Right ventricle myocardium superior (tissue), 1 donor: ENCODE measurements around the gene MIA2. TPM values are rescaled to one million over a fixed set of nuclear protein-coding genes. Genes with fewer than 3 reads are reported as not detected.

Experiments used
- ATAC-seq: fragments of 200-7000 bp; cut with Tn5 transposase; one replicate; pipeline ENCODE4 v1.9.1; 2020; ENCODE audit warnings: mild to moderate bottlenecking; ENCODE audit not compliant: poor library complexity
- DNase-seq: peaks from one replicate; pipeline ENCODE4 v3.0.0-alpha.2; 2020
- intact Hi-C: fragments of 100-400 bp; cut with DNase I; formaldehyde crosslinking; loops from one replicate; pipeline ENCODE4 v1.11.2; 2022
- total RNA-seq: library from RNA; stranded (reverse); fragmentation: NEBNext Ultra II Directional; extraction: Animal tissue kit (Norgen Biotek cat#: 25700); gene quantifications from one replicate; pipeline ENCODE4 v1.2.1, GENCODE V29; 2021
- donor health status: DM: no; HTN: yes; CAD: no; lungs with severe emphysema.

MIA2 gene
- total RNA-seq, 1 donor from 2014 or later: 28.6 TPM

- intact Hi-C loops: no loop called here
- DNase-seq (no peak), ATAC-seq (no peak)
Observed at GRCh38 chr14:39406560-39406959, 172.8 kb downstream of the MIA2 start.

- intact Hi-C loops: no loop called here
- DNase-seq: no peak
- no peak for ATAC-seq
Observed at GRCh38 chr14:39416072-39416471, 182.4 kb downstream of the MIA2 start.

GRCh38 chr14:39417014-39417413, 183.3 kb downstream of the MIA2 start:
- ATAC-seq: peak; percentile 77
- intact Hi-C loops: no loop called here
- no peak for DNase-seq

- intact Hi-C loops: no loop called here
- no peak for ATAC-seq
- DNase-seq: no peak
Observed at GRCh38 chr14:39419272-39419671, 185.6 kb downstream of the MIA2 start.

GRCh38 chr14:39422243-39422642, 188.5 kb downstream of the MIA2 start:
- intact Hi-C loops: loop anchor here (10.0 kb wide), 1 partner anchor 317 kb away; the partner anchor contains the start of gene SEC23A
- DNase-seq: no peak
- ATAC-seq: no peak

GRCh38 chr14:39423793-39424192, 190.1 kb downstream of the MIA2 start:
- DNase-seq: no peak
- ATAC-seq: peak; percentile 49

GRCh38 chr14:39425947-39426346, 192.2 kb downstream of the MIA2 start:
- ATAC-seq: no peak
- intact Hi-C loops: loop anchor here (10.0 kb wide), 1 partner anchor 321 kb away; the partner anchor contains the start of gene SEC23A
- DNase-seq: no peak

More at GRCh38 chr14:39423793-39424192, 190.1 kb downstream of the MIA2 start:
- intact Hi-C loops: loop anchor here (10.0 kb wide), 1 partner anchor 319 kb away; the partner anchor contains the start of gene SEC23A

GRCh38 chr14:39426605-39427004, 192.9 kb downstream of the MIA2 start:
- ATAC-seq (no peak), DNase-seq (no peak)
- intact Hi-C loops: loop anchor here (10.0 kb wide), 1 partner anchor 322 kb away; the partner anchor contains the start of gene SEC23A

GRCh38 chr14:39428118-39428517, 194.4 kb downstream of the MIA2 start:
- ATAC-seq (no peak), DNase-seq (no peak)
- intact Hi-C loops: loop anchor here (10.0 kb wide), 1 partner anchor 323 kb away; the partner anchor contains the start of gene SEC23A

- DNase-seq (no peak), ATAC-seq (no peak)
- intact Hi-C loops: no loop called here
Observed at GRCh38 chr14:39430762-39431415, 197.2 kb downstream of the MIA2 start.

GRCh38 chr14:39431416-39432178, 197.9 kb downstream of the MIA2 start:
- ATAC-seq (no peak), DNase-seq (peak; percentile 59)
- intact Hi-C loops: no loop called here

- ATAC-seq (peak; percentile 96), DNase-seq (peak; percentile 98)
- intact Hi-C loops: no loop called here
Observed at GRCh38 chr14:39432179-39432618, 198.5 kb downstream of the MIA2 start, which contains the start of gene FBXO33. FBXO33 (minus strand) TSS chr14:39432433; CDS start chr14:39432162, 271 bp downstream.

- DNase-seq (peak; percentile 92), ATAC-seq (peak; percentile 93)
- intact Hi-C loops: no loop called here
Observed at GRCh38 chr14:39432619-39433451, 199.1 kb downstream of the MIA2 start.

- intact Hi-C loops: no loop called here
- no peak for ATAC-seq
- DNase-seq: no peak
Observed at GRCh38 chr14:39433452-39433813, 199.7 kb downstream of the MIA2 start.

- DNase-seq (no peak), ATAC-seq (no peak)
- intact Hi-C loops: no loop called here
Observed at GRCh38 chr14:39434401-39434800, 200.7 kb downstream of the MIA2 start.

GRCh38 chr14:39435241-39435640, 201.5 kb downstream of the MIA2 start:
- DNase-seq (no peak), ATAC-seq (no peak)
- intact Hi-C loops: no loop called here
